Bronchial epithelial cell (primary cell): Measurements from ENCODE around the gene CARMIL1. TPM values are rescaled to one million over a fixed set of nuclear protein-coding genes. Genes with fewer than 3 reads are reported as not detected.

Source experiments
- DNase-seq: peaks from one replicate; pipeline ENCODE4 v3.0.0-alpha.2; 2010; ENCODE audit warnings: low read depth
- FAIRE-seq: peaks from 2 replicates; lab custom pipeline; 2011; peaks lifted over from hg19 to GRCh38; lab: Jason Lieb, UNC
- H3K27me3 ChIP-seq: 2 replicates; pipeline ENCODE4 v1.5.1; 2011; ENCODE audit warnings: low read length; ENCODE audit not compliant: control insufficient read depth, insufficient read depth
- H3K36me3 ChIP-seq: 2 replicates; pipeline ENCODE4 v1.5.1; 2011; ENCODE audit warnings: low read length; ENCODE audit not compliant: control insufficient read depth, insufficient read depth
- H3K4me3 ChIP-seq: 2 replicates; pipeline ENCODE4 v1.5.1; 2011; ENCODE audit warnings: mild to moderate bottlenecking, low read depth, low read length, control low read depth
- total RNA-seq: library from RNA; depleted of rRNA; stranded (reverse); fragments of >200 nt; gene quantifications from 2 replicates; pipeline ENCODE4 v1.2.1, GENCODE V29; 2014
- TF ChIP-seq, protein P1 (sequence below): IDR thresholded peaks from 2 replicates; pipeline ENCODE4 v1.5.1; 2011; ENCODE audit warnings: mild to moderate bottlenecking, moderate library complexity, low read length, control low read depth, inconsistent platforms; ENCODE audit not compliant: insufficient read depth, severe bottlenecking

Gene CARMIL1
- total RNA-seq, result 12.1 and 13.7 TPM in 2 replicates

DNA sequence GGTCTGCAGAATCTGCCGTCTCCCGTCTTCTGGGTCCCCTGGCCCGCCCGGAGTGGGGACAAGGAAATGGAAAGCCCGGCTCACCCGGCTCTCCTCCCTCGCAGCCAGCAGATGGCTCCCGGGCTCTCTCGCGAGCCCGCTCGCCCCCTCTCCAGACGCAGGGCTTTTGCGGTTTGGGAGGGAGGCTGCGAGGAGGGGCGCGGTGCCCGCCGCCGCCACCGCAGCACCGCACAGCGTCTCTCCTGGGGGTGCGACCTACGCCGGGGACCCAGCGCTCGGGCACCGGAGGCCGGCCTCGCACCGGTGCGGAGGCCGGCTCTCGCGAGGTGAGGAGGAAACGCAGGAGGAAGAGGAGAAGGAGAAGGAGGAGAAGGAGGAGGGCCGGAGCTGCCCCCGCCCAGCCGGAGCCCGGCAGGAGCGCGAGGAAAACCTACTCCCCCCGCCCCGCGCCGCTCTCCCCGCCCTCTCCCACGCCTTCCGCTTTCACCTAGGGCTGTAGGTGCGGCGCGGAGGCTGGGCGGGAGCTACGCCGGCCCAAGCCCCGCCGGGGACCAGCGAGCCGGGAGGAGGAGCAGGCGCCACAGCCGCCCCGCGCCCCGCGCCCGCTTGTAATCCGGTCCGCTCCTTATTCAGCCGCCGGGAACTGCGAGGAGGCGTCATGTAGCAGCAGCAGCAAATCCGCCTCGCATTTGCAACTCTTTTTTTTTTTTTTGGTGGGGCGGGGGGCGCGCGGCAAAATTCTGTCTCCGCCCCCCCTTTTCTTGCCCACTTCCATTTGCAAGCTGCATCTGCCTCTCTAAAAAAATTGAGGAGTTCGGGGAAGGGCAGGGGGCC, at the start of gene CARMIL1:
Gene CARMIL1, plus strand, starts transcription at position 461 of the 834 bp plus-strand sequence. CDS start 422 bp downstream, outside the sequence.
- Histone ChIP-seq H3K4me3 (peak within 1 kb of the TSS; percentile 82), H3K36me3 (no peaks in the 10 kb centered on the region), H3K27me3 (no peaks in the 10 kb centered on the region)
- DNase-seq, result peak; percentile 80
- TF ChIP-seq, protein P1, sequence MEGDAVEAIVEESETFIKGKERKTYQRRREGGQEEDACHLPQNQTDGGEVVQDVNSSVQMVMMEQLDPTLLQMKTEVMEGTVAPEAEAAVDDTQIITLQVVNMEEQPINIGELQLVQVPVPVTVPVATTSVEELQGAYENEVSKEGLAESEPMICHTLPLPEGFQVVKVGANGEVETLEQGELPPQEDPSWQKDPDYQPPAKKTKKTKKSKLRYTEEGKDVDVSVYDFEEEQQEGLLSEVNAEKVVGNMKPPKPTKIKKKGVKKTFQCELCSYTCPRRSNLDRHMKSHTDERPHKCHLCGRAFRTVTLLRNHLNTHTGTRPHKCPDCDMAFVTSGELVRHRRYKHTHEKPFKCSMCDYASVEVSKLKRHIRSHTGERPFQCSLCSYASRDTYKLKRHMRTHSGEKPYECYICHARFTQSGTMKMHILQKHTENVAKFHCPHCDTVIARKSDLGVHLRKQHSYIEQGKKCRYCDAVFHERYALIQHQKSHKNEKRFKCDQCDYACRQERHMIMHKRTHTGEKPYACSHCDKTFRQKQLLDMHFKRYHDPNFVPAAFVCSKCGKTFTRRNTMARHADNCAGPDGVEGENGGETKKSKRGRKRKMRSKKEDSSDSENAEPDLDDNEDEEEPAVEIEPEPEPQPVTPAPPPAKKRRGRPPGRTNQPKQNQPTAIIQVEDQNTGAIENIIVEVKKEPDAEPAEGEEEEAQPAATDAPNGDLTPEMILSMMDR, result peak; percentile 85
- FAIRE-seq, result no peak

DNA sequence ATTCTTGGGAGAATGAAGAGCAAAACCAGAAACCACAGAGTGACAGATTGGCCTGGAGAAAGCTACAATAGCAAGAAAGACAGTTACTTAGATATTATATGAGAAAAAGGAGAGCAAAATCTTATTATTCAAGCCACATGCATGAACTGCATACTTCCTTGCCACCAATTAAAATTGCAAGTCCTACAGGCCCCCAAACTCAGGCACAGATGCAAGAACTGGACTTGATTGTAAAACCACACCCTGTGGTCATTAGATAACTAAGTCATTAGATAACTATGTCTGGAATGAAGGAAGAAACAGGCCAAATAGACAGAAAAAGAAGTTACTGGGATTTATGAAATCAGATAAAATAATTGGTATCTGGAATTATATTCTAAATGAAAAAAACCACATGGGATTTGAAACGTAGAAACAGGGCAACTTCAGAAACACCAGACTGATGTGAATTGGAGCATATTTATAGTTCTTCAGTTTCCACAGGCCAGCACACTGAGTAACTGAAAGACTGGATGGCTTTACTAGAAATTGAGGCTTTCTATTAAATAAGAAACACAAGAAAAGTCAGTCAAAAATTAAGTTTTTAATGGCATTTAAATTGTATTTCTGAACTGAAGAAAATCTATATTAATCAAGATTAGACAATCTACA, 49.4 kb upstream of the CARMIL1 start:
- DNase-seq (peak; percentile 48), FAIRE-seq (no peak)
- Histone ChIP-seq H3K27me3 (no peaks in the 10 kb centered on the region), H3K4me3 (no peak overlapping the region), H3K36me3 (no peaks in the 10 kb centered on the region)
- TF ChIP-seq, protein P1, result no peak

DNA sequence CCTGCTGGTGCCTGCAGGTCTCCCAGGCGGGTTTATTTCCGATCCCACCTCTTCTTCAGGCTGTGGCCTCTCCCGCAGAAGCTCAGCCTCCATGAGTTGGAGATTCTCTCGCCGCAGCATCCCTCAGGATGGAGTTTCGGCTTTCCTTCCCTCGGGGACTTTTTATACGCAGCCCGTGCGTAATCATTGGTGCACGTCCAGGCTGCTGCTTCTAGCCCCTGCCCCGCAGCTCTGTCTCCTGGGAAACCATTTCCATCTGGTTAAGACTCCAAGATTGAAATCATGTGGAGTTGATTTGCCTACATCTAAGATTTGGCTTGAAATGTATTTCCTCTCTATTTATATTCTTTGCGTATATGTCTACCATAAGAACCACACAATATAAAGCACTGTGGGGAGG, 46.7 kb upstream of the CARMIL1 start:
- Histone ChIP-seq H3K36me3 (no peaks in the 10 kb centered on the region), H3K27me3 (no peaks in the 10 kb centered on the region), H3K4me3 (no peak overlapping the region)
- TF ChIP-seq, protein P1, result no peak
- FAIRE-seq (no peak), DNase-seq (no peak)

DNA sequence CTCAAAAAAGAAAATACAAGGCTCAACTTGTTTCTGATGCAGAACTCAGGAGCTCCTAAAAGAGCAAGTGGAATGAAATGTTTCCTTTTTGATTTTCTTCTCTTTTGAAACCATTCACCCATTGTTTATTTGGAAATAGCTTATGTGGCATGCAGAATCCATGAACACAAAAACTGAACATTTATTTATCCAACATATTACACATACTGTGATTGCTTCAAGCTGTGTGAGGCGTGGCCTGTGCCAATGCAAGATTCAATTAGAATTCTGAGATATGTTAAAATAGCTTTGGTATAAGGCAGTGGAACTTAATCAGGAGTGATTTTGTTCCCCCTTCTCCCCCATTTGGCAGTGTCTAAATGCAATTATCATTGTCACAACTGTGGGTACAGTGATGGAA, 45.9 kb upstream of the CARMIL1 start:
- Histone ChIP-seq H3K27me3 (no peaks in the 10 kb centered on the region), H3K4me3 (no peak overlapping the region), H3K36me3 (no peaks in the 10 kb centered on the region)
- FAIRE-seq (no peak), DNase-seq (no peak)
- TF ChIP-seq, protein P1, result no peak

DNA sequence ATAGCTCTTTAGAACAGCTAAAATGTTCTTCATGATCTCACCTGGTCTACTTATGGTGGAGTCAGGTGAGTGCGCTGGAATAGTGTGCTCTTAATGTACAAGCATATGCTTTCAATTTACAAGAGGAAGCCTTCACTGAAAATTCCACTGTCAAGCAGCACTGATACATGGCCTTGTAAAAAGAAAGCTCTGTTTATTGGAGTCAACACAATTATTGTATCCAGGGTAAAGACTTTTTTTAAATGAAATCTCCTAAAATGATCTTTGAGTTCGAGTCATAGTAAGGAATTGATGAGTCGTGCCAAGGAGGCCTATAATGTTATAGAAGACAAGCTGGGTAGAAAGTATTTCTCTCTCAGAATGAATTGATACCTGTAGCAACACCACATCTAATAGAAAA, 41.6 kb upstream of the CARMIL1 start:
- TF ChIP-seq, protein P1, result no peak
- no peak for DNase-seq
- no peak for FAIRE-seq
- Histone ChIP-seq H3K27me3 (no peaks in the 10 kb centered on the region), H3K36me3 (no peaks in the 10 kb centered on the region), H3K4me3 (no peak overlapping the region)
